CD4-positive, alpha-beta T cell treated with Interleukin-4 for 1 hour (primary cell): ENCODE measurements around the gene PHYHIPL.

Source experiments
- DNase-seq, 2 donors: peaks; one replicate each; pipeline ENCODE4 v3.0.0-alpha.2; 2020 to 2022

The PHYHIPL gene

DNA sequence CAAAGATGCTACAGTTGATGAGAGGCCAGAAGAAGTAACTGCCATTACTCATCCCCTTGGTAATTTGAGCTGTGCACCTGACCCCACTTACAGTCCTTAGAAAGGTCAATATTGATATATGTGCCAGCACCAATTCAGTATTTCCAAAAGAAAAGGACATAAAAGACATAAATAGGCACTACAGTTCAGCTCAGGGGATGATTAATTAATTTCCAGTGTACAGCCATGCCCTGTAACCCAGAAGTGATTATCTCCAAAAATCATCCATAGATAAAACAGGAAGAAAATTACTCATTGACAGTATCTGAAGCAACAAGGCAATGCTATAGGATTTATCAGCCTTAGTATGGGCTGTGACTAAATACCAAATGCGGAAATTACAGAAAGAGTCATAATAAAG lies 82.4 kb downstream of the PHYHIPL start:
- no peak for DNase-seq

DNA sequence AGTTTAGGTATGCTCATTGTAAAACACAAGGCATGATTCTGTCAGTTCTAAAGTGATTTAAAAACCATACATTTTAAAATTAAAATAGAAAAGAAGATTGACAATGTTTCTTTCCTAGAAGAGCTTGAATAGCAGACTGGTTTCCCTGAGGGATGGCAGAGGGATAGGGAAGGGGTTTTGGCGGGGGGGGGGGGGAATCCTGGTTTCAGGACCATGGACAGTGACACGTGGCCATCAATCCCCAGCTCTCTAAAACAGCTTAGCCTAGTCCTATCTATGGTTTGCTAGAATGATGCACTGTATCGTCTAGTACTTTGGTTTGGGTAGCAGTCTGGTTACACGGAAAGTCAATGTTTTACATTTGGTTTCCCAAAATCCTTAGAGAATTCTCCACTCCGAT lies 88.7 kb downstream of the PHYHIPL start:
- no peak for DNase-seq

DNA sequence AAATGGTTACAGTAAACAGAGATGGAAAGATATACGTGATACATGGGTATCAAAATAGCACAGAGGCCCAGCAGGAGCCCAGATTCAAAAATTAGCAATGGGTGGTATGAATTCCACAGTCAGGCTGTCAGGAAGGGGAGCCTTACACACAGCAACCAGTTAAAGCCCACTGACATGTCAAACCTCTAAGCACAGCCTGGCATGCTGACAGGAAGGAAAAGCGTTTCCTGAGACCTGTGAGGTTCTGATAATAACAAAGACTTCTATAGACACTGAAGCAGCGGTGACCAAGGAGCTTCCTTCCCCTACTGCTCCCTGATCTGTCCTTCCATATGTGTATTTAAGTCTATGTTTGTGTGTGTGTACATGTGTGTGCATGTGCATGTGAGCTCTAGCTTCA lies 89.9 kb downstream of the PHYHIPL start:
- DNase-seq, result no peak

DNA sequence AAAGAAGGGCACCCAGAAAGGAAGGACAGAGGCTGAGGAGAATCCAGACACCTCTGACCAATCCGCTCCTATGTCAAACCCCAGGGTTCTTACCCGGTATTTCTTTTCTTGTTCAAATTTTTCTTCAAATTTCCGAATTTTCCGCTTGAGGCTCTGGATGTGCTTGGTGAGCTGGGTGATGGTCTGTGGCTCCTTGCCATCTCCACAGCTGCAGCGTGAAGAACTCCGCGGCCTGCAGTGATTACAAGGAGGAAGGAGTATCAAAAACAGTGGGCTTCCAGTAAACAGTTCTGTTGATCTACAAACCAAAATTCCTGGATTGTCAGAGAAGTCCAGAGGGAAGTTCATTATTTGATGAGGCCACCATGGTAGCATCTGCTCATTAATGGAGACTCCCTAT lies 92.0 kb downstream of the PHYHIPL start:
- DNase-seq, result no peak

DNA sequence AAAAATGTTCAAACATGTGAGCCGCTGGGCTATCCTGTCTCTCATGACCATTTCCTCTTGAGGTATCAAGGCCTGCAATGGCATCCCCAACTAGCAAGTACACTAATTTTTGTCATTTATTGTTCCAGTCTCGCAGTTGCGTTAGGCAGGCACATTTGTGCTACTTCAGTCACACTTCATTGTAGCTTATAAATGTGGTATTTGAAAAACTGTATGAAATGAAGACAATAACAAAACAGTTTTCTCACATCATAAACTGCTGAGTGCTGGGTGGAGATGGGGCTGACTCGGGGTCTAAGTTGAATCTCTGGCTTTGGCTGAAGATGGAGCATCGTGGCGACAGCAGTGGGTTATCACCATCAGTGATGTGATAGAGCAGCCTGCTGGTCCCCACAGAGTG lies 93.2 kb downstream of the PHYHIPL start:
- DNase-seq, result no peak

DNA sequence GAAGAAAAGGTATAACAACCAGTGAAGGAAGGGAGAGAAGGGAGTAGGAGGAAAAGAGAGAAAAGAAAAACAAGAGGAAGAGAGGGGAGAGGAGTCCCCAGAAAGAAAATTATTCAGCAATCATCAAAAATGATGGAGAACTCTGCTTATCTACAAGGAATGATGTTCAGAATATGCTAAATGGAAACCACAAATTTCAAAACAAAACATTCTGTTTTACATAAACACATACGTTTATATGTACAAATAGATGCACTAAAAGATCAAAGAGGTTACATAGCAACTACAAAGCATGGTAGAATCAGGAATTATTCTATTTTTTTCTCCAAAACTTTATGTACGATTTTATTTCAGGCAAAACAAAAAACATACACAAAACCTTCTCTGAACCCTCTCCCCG lies 94.0 kb downstream of the PHYHIPL start:
- DNase-seq, result no peak

DNA sequence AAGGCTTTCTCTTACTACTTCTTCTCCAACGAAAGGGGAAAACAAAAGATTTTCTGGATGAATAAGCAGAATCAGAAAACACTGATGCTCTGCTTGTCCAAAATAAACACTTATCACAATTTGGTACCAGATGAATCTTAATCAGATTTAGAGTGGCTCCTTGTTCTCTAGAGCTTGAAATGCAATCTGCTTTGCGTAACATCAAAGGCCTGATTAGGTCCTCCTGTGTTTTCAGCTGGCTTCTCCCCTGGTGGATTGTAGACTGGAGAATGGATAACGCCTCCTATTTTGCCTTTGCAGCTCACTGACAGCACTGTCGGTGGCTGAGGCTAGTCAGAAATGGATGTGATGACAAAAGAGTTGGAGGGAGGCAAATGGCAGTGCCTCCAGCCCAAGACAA lies 94.7 kb downstream of the PHYHIPL start:
- DNase-seq, result no peak

DNA sequence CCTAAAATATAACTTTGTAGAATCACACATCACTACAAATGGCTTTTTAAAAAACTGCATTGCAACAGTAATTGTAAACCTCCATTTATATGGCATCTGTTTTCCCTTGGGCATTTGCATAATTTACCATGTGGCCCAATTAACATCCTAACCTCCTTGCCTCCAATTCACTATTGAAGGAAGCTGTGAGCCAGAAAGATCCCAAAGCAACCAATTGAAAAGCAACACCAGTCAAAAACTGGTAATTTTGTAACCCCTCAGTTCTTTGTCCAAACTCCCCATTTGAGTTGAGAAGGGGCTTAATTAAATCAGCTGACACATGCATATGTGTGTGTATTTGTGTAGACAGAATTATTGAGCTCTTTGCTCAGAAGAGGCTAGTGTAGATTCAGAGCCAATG lies 95.6 kb downstream of the PHYHIPL start:
- no peak for DNase-seq

DNA sequence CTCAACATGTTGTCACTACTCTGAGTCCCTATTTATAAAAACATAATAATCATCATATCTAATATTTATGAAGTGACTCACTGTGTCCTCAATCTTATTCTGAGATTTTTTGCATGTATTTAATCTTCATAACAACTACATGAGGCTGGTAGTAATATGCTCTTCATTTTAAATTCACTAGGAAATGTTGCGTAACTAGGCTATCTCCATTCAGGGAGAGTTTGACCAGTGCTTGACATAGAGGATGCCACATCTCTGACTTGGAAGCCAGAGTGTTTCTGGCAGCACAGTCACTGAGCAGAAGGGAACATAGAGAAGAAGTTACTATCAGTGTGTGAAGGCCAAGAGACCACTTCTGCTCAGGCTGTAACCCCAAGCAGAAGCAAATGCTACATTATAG lies 97.0 kb downstream of the PHYHIPL start:
- DNase-seq, result no peak

DNA sequence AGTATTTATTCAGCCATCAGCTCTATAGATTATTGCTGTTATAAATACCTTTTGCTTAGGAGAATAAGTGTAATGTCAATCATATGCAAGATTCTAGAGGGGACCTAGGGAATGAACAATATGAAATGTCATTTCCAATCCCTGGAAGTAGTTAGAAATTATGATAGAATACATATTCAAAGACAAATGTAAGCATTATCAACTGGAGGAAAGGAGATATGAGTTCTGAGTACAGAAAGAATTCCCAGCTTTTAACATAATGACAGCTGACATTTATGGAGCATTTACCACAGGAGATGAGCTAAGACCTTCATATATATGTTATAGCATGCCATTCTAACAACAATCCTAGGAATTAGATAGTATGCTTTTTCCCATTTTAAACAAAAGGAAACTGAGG lies 99.7 kb downstream of the PHYHIPL start:
- no peak for DNase-seq

DNA sequence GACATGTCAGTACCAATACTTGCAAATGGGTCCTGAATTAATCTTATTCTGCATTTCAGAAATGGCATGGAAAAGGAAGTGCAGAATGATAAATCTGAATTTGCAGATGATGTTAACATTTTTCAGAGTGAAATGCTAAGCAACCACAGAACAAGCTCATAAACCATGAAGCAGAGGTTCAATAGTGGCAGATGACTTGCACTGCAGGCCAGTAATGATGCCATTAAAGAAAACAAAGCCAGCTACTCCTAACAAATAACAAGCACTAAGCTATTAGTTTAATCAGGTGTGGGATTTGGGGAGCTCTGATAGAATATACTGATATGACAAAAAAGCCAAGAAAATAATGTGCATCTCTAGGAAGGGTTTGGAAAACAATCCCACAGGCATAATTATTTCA lies 100.5 kb downstream of the PHYHIPL start:
- no peak for DNase-seq

DNA sequence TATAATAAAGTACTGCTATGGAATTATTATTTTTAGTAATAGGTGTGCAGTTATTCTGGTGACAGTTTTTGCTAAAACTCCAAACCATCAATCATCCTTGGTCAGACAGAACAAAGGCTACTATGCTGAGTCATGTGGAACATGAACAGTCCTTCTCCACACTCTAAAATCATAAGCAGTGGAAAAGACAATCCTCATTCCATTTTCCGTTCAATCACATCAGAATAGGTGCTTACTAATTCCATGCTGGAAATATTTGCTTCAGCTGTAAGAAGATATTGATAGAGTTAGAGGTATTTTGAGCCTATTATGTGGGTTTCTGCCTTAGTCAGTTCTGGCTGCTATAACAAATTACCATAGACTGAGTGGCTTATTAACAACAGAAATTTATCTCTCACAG lies 103.0 kb downstream of the PHYHIPL start:
- DNase-seq, result no peak

DNA sequence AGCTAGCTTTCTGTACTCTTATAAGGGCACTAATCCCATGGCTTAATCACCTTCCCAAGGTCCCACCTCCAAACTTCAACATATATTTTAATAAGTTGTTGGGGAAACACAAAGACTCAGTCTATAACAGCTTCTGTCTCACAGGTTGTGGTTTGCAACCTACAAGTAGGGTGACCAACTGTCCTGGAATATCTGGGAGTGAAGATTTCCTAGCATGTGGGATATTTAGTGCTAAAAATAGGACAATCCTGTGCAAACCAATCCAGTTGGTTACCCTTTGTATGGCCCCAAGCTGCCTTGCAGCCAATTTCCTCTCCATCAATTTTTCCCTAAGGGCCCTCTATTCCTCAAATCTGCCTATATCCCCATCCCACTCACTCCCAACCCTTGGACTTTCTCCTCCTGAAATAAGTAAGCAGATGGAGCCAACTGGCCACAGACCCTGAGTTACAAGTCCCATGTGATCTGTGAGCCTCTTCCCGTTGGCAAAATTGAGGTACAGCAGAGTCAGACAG lies 103.6 kb downstream of the PHYHIPL start:
- DNase-seq, result no peak

DNA sequence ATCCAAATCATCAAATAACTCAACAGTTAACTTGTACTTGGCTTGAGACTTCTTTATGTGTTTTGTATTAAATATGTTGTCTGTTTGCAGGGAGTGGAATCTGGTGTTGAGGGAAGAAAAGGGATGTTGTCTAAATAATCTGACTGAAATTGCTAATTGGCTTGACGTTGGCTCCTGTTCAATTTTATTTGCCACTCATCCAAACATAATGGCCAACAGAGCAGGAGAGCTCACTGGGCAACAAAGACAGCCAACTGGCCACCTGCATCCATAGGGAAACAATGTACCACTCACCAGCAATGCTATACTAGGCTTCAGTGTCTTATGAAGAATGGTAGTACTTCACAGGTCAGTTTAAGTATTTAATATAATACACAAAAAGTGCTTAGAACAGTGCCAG lies 105.4 kb downstream of the PHYHIPL start:
- no peak for DNase-seq

DNA sequence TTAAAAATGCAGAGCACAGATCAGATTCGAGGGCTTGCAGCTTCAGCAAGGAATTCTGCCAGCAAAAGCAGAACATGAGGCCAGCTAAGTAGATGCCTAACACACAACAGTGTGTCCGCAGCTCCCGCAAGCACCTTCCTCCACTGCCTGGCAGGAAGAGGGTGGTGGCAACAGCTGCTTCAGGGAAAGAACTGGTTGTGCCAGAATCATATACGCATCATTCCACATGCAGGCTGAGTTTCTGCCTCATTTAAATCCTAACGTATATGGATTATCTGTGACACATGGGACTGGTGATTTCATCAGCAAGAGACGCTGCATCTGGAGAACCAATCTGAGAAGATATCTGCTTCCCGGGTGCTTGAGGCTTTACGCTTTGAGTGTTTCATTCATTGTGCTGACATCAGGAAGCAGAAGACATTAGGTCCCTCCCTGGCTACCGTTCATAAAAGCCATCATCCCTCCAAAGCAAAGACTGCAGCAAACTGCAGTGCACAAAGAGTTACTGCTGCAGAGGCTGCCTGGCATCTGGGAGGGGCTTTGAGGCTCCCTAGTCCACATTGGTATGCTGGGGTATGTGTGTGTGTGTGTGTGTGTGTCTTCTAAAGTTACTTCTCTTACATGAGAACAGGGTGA lies 107.1 kb downstream of the PHYHIPL start:
- no peak for DNase-seq

DNA sequence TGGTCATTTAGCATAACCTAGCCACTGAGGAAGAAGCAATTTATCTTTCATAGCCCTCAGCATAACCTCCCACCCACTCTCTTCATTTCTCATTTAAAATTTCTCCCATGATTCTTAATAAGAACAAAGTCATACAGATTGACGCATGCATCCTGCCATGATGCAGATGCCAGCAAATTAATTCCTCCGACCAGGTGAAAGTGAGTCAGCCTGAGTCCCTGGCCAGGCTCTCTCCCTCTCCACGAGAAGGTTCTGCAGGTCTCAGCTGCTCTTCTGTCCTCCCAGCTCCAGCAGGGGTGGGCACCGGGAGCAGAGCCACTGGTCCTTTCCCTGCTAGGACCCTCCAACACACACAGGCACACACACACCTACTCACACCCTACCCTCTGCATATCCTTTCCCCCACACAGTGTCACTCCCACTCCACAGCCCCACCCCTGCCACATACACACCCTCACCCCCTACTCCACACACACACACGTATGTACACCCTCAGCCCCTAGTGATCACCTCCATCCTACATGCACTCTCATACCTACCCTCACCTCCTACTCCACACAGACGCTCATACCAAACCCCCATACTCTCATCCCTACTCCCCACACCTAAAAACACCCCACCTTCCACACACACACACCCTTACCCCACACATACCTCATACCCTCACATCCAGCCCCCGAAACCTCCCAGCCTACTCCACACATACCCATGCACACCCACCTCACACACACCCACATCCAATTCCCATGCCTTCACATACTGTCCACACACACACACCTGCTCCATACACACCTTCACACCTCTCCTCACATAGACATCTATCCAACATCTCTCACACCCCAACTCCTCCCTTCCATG lies 107.9 kb downstream of the PHYHIPL start:
- DNase-seq, result no peak

DNA sequence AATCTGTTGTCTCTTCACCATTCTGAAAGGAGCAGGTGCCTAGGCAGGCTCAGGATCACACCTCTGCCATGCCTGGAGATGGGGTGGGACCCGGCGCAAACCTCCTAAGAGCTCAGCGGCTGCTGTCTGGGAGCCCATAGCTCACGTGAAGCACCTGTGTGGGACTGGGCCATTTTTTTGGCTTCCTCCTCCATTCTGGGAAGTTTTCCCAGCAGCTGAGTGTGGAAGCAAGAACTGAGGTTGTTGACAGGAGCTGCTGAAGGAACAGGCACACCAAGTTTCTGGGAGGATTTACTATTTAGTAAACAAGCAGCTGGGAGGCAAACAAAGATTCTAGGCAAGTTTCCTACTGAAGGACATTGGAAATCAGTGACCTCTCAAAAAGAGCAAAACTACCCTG lies 108.6 kb downstream of the PHYHIPL start:
- DNase-seq, result no peak

DNA sequence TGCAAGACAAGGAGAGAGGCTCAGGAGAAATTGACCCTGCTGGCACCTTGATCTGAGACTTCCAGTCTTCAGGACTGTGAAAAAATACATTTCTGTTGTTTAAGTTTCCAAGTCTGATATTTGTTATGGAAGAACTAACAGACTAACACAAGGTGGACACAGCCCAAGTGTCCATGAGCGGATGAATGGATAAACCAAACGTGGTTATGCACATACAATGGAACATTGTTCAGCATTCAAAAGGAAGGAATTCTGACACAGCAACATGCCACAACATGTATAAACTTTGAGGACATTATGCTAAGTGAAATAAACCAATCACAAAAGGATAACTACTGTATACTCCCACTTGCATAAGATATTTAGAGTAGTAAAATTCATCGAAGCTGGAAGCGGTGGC lies 109.4 kb downstream of the PHYHIPL start:
- DNase-seq, result no peak

DNA sequence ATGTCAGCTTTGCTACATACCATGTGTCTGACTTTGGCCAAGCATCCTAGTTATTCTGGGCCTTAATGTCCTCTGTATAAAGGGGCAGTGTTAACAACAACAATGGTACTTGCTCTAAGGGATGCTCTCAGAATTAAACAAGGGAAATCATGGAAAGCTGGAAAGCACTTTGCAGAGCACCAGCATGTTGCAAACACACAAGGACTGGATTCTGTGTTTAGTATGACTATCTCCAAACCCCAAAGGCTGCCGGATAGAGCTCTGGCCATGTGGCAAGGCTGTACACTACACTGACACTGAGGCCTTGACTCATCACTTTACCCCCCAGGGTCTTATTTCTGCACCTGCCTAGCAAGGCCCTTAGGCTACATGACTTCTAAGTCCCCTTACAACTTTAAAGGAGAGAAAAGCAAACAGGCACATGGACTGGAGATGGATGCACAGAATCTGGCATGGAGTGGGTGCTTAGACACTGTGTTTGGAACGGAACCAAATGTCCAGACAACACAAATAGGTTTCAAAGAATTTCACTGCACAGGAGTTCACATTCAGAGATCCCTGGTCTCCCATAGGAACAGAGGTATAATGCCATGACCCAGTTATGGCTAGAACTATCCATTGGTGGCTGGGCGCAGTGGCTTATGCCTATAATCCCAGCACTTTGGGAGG lies 111.3 kb downstream of the PHYHIPL start:
- no peak for DNase-seq

DNA sequence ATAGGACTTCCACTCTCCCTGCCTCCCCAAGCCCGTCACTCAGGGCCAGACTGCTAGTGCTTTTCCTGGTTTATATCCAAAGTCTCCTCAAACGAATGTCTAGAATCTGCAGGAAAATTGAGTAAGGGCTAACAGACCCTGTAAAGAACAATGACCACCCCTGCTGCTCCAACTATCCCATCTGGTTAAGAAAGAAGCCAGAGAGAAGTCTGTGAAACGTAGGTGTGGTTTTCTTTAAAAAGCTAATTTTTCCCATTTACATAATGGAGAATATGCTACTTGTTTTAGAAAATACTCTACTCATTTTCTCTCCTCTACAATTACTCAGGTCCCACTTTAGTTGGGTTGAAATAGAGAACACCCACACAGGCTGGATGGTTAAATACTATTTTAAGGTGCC lies 113.4 kb downstream of the PHYHIPL start:
- no peak for DNase-seq

DNA sequence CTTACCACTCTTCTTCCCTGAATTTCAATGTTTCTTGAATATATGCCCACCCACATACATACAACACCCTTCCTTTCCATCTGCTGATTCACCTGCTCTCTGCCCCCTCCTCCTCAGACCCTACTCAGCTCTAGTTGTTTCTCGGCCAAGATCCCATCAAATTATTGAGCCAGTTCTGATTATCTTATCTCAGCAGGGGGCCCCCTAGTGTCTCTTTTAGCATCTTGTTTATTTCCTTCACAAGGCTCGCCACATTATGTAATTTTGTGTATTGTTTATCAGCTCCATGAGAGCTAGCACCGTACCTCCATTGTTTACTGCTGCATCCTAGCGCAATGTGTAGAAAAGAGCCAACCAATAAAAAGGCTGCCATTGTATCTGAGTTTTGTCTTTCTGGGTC lies 114.0 kb downstream of the PHYHIPL start:
- DNase-seq, result no peak
